GM18526 (cell line): Measurements from ENCODE around the gene CSNK1D.

Experiments used
- POLR2A ChIP-seq: IDR thresholded peaks from 3 replicates; pipeline ENCODE4 v1.6.1; 2011; ENCODE audit not compliant: insufficient read length; ENCODE audit errors: extremely low read depth

CSNK1D gene

GRCh38 chr17:82235775-82236141 is 37.7 kb downstream of the CSNK1D start:
- TF ChIP-seq POLR2A = no peak

DNA sequence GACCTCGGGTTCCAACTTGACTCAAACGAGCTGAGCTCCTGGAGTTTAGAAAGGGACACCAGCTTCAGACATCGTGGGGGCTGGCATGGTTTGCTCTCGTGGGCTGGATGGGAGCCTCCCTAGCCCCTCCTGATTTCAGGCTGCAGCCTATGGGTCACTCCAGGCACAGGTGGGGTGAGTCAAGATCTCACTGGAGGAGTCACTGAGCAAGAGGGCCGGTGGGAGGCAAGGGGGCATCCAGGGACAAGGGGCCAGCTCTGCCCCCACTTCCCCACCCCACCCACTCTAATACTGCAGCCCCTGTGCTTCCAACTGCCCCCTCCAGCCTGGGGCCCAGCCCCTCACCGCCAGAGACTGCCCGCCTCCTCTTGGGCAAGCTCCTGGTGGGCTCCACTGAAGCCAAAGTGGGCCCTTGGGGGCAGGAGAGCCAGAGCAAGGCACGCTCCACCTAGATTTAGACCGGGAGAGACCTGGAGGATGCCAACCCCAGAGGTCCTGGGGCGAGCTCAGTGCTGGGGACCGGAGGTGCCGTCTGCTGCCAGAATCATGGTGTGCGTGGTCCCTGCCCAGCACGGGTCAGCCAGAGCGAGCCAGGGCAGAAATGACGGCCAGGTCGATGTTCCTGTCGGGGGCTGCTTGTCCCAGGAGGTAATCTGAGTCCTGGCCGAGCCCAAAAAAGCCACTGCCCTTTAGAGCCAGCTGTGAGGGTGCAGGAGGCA is 38.3 kb downstream of the CSNK1D start:
- no peak for TF ChIP-seq POLR2A

- no peak for TF ChIP-seq POLR2A
Measured at GRCh38 chr17:82234211-82235055, 39.1 kb downstream of the CSNK1D start.

DNA sequence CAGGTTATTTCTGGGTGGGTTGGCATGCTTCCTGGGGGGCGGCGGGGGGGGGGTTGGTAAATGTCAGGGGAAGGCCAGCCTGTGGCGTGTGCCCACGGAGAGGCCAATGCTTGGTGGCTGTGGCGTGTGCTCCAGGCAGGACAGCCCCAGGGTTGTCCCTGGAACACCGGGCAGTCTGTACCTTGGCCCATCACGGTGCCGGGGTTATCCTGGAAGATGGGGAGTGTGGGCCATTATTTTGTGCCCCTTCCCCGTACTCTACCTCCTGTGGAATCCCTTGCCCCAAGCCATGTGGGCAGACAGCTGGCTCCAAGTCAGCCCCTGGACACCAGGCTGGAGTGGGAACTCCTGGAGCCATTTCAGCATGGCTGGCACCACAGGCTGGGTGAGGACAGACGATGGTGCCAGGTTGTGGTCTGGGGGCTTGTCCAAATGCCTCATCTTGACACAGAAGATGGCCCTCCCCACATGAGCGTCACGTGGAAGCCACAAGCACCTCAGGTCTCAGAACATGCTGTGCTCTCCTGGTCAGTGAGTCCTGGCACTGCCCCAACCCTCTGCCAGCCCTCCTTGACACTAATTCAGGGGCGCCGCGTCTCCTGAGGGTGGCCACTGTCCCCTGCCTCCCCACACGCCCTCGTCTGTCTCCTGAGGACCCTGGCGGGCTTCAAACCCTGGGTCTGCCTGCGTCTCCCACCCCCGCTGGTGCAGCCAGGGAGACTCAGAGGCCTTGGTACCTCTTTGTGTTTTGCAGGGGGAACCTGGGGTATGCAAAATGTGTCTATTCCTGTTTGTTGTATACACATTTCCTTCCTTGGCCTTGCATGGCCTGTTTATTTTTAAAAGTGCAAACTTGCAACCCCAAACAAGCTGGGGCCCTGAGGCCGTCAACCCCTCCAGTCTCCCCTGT is 40.4 kb downstream of the CSNK1D start:
- TF ChIP-seq POLR2A = no peak

- no peak for TF ChIP-seq POLR2A
Measured at GRCh38 chr17:82232322-82232820, 41.1 kb downstream of the CSNK1D start.

DNA sequence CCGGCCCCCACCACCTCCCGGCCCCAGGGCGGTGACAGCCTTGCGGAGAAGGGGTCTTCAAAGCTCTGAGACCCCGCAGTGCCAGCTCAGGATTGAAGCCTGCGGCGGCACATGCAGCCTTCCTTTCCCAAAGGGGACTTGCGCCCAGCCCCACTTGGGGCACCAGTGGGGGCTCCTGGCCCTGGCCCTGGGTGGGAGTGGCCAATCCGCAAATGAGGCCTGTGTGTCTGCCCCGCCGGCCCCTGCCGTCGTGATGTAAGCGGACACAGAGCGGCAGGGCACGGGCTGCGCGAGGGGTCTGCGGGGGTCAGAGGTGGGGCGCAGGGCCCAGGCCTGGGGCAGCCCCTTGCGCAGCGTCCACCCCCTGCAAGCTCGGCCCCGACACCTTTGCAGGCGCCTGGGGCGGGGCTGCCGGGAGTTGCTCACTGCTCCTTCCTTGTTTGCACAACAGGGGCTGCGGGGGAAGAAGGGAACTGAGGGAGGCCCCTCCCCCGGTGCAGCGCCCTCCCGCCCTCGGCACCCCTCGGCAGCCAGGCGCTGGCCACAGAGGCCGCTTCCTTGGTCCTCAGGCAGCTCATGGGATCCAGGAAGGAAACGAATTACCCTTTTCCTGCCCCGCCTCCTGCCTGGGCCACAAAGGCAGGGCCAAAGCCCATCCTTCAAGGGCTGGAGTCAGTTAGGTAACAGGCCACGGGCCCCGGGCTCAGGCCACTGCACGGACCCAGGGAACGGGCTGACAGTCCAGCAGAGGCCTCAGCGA is 41.8 kb downstream of the CSNK1D start:
- TF ChIP-seq POLR2A = no peak

GRCh38 chr17:82231312-82231561 is 42.3 kb downstream of the CSNK1D start:
- no peak for TF ChIP-seq POLR2A

DNA sequence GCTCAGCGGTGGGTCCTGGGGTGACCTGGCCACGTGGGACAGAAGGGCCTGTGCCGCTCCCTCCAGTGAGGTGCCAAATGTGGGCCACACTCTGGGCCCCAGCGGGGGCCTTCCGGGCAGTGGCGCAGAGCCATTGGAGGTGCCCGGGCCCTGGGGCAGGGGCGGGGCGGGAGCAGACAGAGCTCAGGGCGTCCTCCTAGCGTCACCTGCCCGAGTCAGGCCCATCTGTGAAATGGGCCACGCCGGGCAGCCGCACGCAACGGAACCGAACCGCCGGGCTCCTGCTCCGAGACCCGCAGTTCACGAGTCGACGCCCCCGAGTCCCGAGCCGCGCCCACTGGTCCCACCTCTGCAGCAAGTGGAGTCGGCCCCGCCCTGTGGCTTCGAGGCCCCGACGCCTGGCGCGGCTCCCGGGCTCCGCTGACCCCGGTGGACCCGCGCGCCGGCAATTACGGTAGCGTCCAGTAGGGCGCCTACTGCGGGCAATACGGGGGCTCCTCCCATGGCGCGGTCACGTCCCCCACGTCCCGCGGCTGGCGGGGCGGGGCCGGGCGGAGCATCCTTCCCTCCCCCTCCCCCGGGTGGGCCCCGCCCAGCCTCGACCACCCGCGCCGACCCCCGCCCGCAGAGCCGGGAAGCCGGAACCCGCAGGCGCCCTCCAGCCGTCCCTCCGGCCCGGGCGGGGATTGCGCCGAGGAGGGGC is 42.7 kb downstream of the CSNK1D start:
- TF ChIP-seq POLR2A = no peak

- TF ChIP-seq POLR2A = no peak
Measured at GRCh38 chr17:82229698-82230608, 43.5 kb downstream of the CSNK1D start.

GRCh38 chr17:82228842-82229697 is 44.4 kb downstream of the CSNK1D start, which contains the start of gene SLC16A3:
Gene SLC16A3 (plus strand): TSS chr17:82229042. CDS start chr17:82236009, 6,967 bp downstream.
- peak; percentile 94 for TF ChIP-seq POLR2A

- TF ChIP-seq POLR2A = peak; percentile 50
Measured at GRCh38 chr17:82228278-82228841, 45.1 kb downstream of the CSNK1D start.
